ENCODE measurements around the gene AGBL1.
"Not testable (repeated sequence)": the region's sequence is repeated elsewhere in the genome, so short reads cannot be mapped to it uniquely, and the experiment has no call there.

AGBL1 gene

DNA sequence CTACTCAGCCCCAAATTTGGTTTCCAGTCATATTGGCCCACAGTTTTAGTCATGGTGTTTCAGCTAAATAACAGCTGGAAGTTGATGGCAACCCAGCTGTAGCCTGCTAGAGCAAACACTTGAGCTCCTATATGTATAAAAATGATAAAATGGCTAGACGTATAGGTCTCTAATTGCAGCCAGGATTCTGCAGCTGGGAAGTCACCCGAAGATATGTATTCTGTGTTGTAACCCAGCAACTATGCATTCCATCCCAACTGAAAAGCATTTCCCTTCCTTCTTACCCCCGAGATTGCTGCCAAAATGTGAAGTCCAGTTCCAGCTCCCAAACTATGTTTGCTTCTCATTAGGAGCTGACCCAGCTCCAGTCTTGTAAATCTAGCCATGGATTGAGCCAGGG lies 408.4 kb downstream of the AGBL1 start:
- in situ Hi-C loops (cut with MboI; ENCODE audit: low sequenced_read_pairs) = no loop called here

DNA sequence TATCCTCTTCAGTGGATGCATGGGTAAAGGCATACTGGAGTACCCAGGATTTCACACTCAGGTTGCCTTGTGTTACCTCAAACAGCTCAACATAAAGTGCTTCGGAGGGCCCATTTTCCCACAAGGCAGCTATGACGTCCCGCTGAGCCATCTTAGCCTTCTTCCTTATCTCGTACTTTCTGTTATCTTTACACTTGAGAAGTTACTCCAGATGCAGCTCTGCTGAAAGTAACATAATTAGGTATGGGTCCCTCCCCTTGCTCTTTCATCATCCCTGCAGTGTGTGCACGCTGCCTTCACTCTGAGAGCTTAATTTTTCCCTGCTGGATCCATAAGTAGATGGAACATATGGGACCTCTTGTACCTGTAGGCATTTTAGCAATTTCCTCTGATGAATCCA lies 410.3 kb downstream of the AGBL1 start:
- in situ Hi-C loops (cut with MboI; ENCODE audit: low sequenced_read_pairs) = no loop called here

DNA sequence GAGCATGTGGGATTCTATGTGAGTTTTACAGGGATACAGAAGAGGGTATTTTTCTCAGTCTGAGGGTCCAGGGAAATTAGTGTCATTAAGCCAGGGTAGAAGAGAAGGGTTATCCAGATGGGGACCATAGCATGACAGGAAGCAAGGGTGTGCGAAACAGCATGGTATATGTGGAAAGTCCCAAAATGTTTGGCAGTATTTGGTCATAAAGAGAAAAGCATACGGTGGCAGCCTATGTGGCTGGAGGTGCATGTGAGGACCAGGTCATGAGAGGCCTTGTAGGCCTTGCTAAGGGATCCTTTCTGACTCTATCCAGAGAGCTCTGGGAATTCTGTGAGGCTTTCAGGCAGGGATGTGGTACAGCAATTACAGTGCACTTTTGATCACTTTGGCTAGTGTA lies 411.4 kb downstream of the AGBL1 start:
- in situ Hi-C loops (cut with MboI; ENCODE audit: low sequenced_read_pairs) = no loop called here

DNA sequence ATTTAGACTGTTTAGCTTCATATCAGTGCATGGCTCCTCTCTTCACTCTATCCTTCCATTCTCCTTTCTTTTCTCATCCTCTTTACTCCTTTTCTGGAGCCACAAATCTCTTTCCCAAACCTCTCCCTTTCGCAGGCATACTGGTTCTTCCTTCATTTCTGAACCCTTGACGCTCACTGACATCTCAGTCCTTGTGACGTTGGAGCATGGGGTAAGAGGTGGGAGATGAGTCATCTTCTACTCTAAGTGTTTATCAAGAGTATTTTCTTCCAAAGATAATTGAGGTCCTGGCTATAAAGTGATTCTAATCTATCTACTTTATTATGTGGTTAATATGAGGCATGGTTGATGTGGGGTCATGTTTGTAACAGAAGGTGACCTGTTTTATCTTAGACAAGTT lies 414.2 kb downstream of the AGBL1 start:
- in situ Hi-C loops (cut with MboI; ENCODE audit: low sequenced_read_pairs) = no loop called here

DNA sequence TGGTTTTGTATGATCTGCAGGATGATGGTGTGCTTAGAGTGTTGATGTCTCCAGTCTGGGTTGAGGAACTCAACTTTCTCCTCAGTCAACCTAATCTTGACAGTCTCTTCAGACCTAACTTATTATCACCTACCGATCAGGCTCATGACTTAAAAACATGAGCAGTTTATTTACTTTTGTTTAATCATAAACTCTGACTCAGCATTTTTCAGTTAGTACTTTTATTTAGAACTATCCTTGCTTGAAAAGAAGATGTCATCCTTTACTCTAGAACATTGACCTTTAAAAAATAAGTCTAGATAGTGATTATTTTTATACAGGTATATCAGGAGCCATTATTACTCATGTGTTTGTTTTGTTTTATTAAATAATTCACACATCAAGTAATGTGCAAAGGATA lies 414.8 kb downstream of the AGBL1 start:
- in situ Hi-C loops (cut with MboI; ENCODE audit: low sequenced_read_pairs) = no loop called here

DNA sequence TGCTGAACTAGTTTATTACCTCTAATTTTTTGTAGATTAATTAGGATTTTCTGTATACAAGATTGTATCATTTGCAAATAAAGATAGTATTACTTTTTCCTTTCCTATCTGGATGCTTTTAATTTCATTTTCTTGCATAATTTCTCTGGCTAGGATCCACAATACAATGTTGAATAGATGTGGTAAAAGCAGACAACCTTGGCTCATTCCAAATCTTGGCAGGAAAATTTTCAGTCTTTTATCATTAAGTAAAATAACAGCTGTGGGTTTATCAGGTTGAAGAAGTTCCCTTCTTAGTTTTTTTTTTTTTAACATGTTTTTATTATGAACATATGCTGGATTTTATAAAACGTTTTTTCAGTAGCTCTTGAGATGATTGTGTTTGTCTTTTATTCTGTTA lies 422.6 kb downstream of the AGBL1 start:
- in situ Hi-C loops (cut with MboI; ENCODE audit: low sequenced_read_pairs) = no loop called here

- in situ Hi-C loops (cut with MboI; ENCODE audit: low sequenced_read_pairs) = no loop called here
Observed at GRCh38 chr15:86505951-86506350, 426.3 kb downstream of the AGBL1 start.

DNA sequence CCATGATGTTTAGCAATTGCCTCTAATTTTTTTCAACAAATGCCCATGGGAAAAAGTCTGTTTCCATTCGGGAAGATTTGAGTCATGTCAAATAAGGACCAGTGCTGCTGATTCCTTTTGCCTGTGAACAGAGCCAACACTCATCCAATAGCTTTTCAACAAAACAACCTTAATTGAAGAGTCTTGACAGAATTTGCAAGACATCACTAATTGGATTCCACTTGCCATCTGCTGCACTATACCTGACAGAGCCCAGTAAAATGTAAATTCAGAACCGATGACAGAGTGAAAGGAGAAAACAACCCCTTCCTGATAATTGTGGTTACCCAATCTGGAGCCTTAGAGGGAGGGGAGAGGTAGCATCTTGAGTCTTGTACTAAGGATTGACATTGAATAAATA lies 426.7 kb downstream of the AGBL1 start:
- in situ Hi-C loops (cut with MboI; ENCODE audit: low sequenced_read_pairs) = no loop called here

- in situ Hi-C loops (cut with MboI; ENCODE audit: low sequenced_read_pairs) = no loop called here
Observed at GRCh38 chr15:86515625-86516024, 436.0 kb downstream of the AGBL1 start.

DNA sequence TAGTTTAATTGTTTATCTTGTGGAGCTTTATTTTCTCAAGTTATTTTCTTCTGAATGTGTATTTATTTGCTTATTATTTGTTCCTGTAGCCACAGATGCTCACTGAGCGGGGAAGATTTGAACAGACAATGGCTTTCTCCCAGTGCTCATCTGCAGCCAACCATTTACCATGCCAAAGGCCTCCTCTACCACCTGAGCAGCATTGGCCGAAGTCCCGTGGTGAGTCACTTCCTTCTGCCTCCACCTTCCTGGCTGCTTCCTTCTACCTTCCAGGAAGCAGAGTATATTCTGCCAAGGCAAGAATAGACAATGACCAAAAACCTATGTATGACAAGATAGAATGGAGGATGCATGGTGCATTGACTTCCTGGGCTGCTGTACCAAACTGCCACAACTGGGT lies 443.1 kb downstream of the AGBL1 start:
- in situ Hi-C loops (cut with MboI; ENCODE audit: low sequenced_read_pairs) = no loop called here

DNA sequence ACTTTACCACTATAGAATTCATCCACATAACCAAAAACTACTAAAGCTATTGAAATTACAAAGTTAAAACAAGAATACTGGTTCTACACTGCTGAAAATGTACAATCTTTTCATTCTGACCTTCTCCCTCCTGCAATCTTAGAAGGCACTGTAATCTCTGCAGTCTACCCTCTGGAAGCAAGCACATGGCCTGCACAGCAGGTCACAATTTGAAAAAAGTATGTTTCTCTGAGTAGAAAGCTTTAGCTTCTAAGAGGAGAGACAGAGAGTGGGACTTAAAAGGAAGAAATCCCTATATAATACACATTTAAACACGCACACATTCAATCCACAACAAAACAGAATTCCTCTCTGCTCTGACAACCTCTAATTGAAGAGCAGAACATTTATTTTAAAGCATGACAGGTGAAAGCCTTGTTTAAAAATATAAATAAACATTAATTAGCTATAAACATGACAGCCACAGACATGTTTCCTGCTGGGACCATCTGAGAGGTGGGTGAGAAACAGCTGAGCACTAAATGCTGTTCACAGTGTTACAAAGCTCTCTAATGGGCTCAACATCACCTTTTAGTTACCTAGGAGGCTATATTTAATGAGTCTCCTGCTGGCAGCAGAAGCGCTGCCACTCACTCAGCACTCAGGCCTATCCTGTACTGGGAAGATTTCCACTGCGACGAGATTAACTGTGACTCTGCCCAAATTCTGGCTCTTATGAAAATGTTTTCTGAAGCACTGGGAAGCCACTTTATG lies 447.4 kb downstream of the AGBL1 start:
- in situ Hi-C loops (cut with MboI; ENCODE audit: low sequenced_read_pairs) = no loop called here

DNA sequence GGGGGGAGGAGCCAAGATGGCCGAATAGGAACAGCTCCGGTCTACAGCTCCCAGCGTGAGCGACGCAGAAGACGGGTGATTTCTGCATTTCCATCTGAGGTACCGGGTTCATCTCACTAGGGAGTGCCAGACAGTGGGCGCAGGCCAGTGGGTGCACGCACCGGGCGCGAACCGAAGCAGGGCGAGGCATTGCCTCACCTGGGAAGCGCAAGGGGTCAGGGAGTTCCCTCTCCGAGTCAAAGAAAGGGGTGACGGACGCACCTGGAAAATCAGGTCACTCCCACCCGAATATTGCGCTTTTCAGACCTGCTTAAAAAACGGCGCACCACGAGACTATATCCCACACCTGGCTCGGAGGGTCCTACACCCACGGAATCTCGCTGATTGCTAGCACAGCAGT lies 448.4 kb downstream of the AGBL1 start:
- in situ Hi-C loops (cut with MboI; ENCODE audit: low sequenced_read_pairs) = not testable (repeated sequence)

GRCh38 chr15:86538141-86538540 lies 458.5 kb downstream of the AGBL1 start:
- in situ Hi-C loops (cut with MboI; ENCODE audit: low sequenced_read_pairs) = no loop called here

- in situ Hi-C loops (cut with MboI; ENCODE audit: low sequenced_read_pairs) = no loop called here
Observed at GRCh38 chr15:86540840-86541467, 461.3 kb downstream of the AGBL1 start.

GRCh38 chr15:86541540-86541939 lies 461.9 kb downstream of the AGBL1 start:
- in situ Hi-C loops (cut with MboI; ENCODE audit: low sequenced_read_pairs) = no loop called here

DNA sequence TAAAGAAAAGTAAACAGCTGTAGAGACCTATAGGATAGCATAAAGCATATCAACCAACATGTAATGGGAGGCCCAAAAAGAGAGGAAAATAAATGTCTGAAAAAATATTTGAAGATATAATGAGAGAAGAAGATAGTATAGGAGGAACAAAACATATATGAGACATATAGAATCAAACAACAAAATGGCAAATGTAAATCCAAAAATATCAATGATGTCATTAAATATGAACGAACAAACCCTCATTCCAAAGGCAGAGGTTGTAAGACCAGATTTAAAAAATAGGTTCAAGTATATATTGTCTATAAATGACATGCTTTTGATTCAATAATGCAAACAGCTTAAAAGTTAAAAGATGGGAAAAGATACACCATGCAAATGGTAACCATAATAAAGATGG lies 470.4 kb downstream of the AGBL1 start:
- in situ Hi-C loops (cut with MboI; ENCODE audit: low sequenced_read_pairs) = no loop called here

GRCh38 chr15:86553108-86553507 lies 473.4 kb downstream of the AGBL1 start:
- in situ Hi-C loops (cut with MboI; ENCODE audit: low sequenced_read_pairs) = no loop called here

- in situ Hi-C loops (cut with MboI; ENCODE audit: low sequenced_read_pairs) = no loop called here
Observed at GRCh38 chr15:86555098-86555497, 475.4 kb downstream of the AGBL1 start.

DNA sequence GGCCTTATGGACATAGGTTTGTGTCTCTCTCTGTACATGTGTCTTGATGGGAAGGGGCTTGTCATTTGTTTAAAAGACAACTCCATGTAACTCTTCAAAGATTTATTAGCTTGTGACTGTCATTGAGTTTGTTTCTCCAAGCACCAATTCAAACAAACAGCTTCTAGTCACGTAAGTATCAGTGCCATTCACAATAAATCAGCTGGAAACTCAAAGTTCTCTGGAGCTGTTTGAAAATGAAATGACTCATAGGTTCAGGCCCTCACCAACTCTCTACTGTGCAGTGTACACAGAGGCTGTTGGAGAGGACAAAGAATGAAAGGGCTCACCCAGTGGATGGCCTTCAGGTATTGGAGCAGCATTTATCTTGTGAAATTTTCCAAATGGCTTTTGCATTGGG lies 476.3 kb downstream of the AGBL1 start:
- in situ Hi-C loops (cut with MboI; ENCODE audit: low sequenced_read_pairs) = no loop called here

DNA sequence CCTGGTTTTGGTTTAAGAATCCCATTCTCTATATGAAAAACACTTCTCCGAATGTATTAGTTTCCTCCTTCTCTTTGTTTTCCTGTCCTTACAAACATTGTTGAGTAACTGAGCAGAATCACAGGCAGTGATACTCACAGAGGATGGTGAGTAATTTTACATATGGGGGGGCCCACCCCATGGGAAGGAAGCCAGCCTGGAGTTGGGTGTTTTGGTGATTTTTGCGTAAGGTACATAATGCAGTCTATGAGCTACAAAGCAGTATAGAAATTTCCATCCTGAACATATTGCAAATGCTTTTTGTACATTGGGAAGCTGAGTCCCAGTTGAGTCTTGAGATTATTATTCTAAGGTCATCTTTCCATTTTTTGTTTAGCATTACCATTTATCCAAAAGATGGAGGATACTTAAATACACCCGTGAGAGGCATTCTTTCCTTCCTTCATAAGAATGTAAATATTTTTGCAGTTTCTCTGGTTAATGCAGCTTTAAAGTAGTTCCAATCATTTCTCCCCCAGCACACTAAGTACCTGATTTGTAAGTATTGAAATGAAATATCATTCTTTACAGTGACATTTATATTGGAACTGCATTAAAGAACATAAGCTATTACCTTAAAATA lies 476.8 kb downstream of the AGBL1 start:
- in situ Hi-C loops (cut with MboI; ENCODE audit: low sequenced_read_pairs) = no loop called here

- in situ Hi-C loops (cut with MboI; ENCODE audit: low sequenced_read_pairs) = no loop called here
Observed at GRCh38 chr15:86557018-86557550, 477.4 kb downstream of the AGBL1 start.

DNA sequence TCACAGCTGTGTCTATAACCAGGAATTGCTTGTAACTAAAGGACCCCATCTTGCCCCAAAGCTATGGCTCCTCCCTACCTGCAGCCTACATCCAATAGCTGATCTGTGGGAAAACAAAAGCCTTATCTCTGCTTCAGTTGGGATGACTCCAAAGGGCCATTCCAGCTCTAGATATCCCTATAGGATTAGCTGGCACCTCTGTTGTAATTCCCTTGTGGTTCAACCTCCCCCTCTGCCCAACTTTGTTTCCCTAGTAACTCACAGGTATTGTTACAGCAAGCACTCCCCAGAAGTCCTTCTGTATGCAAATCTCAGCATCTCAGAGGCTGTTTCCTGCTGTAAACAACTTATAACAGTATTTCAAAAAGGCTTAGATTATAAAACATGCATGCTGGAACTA lies 478.6 kb downstream of the AGBL1 start:
- in situ Hi-C loops (cut with MboI; ENCODE audit: low sequenced_read_pairs) = no loop called here
